KMS-11 (cell line): ENCODE results near the gene PNPLA5.

ENCODE experiments used
- H2AFZ ChIP-seq: fragments of 200-600 bp; sonication (generic); 2 replicates; pipeline ENCODE4 v1.6.1; 2016; ENCODE audit warnings: antibody characterized with exemption, mixed run types, low read depth
- H3K27ac ChIP-seq: fragments of 200-600 bp; sonication (generic); 2 replicates; pipeline ENCODE4 v1.6.1; 2016; ENCODE audit warnings: mild to moderate bottlenecking, mixed run types
- H3K27me3 ChIP-seq: fragments of 200-600 bp; sonication (generic); 2 replicates; pipeline ENCODE4 v1.6.1; 2017; ENCODE audit warnings: mild to moderate bottlenecking, low read depth, mixed run types, moderate library complexity; ENCODE audit not compliant: insufficient read depth
- H3K36me3 ChIP-seq: fragments of 200-600 bp; sonication (generic); 2 replicates; pipeline ENCODE4 v1.6.1; 2017; ENCODE audit warnings: mild to moderate bottlenecking, mixed run types; ENCODE audit not compliant: insufficient read depth
- H3K4me1 ChIP-seq: fragments of 200-600 bp; sonication (generic); 2 replicates; pipeline ENCODE4 v1.6.1; 2016; ENCODE audit warnings: mild to moderate bottlenecking, low read depth, mixed run types; ENCODE audit not compliant: poor library complexity, severe bottlenecking
- H3K4me2 ChIP-seq: fragments of 200-600 bp; sonication (generic); 2 replicates; pipeline ENCODE4 v1.7.0; 2016; ENCODE audit warnings: mild to moderate bottlenecking, mixed run types
- H3K4me3 ChIP-seq: fragments of 200-600 bp; sonication (generic); IDR thresholded peaks from 2 replicates; pipeline ENCODE4 v1.6.1; 2017; ENCODE audit warnings: low read depth, low read length, mixed read lengths; ENCODE audit not compliant: insufficient read depth
- H3K79me2 ChIP-seq: fragments of 200-600 bp; sonication (generic); 2 replicates; pipeline ENCODE4 v1.6.1; 2016; ENCODE audit warnings: low read depth, mixed run types; ENCODE audit not compliant: insufficient read depth
- H3K9ac ChIP-seq: fragments of 200-600 bp; sonication (generic); 2 replicates; pipeline ENCODE4 v1.6.1; 2016; ENCODE audit warnings: mild to moderate bottlenecking, mixed run types
- H4K20me1 ChIP-seq: fragments of 200-600 bp; sonication (generic); 2 replicates; pipeline ENCODE4 v1.6.1; 2016; ENCODE audit warnings: mild to moderate bottlenecking, mixed run types; ENCODE audit not compliant: insufficient read depth
- TF ChIP-seq, protein P1 (sequence below): fragments of 200-600 bp; sonication (generic); conservative IDR thresholded peaks from 2 replicates; pipeline ENCODE4 v1.6.1; 2017; ENCODE audit warnings: low read depth, mild to moderate bottlenecking, antibody characterized with exemption, low read length, moderate library complexity, mixed read lengths

PNPLA5 gene

GRCh38 chr22:43883012-43883661, 8.7 kb downstream of the PNPLA5 start:
- Histone ChIP-seq H3K9ac (no peak overlapping the region), H3K27me3 (peaks cover 2% of the 10 kb centered on the region; the same call in 1 of the 2 replicates), H3K36me3 (no peaks in the 10 kb centered on the region), H4K20me1 (no peaks in the 10 kb centered on the region), H3K4me1 (peaks cover 5% of the 10 kb centered on the region), H3K4me2 (no peak overlapping the region), H3K27ac (no peak overlapping the region), H2AFZ (no peak overlapping the region), H3K4me3 (no peak overlapping the region), H3K79me2 (no peaks in the 10 kb centered on the region)
- TF ChIP-seq, protein P1, sequence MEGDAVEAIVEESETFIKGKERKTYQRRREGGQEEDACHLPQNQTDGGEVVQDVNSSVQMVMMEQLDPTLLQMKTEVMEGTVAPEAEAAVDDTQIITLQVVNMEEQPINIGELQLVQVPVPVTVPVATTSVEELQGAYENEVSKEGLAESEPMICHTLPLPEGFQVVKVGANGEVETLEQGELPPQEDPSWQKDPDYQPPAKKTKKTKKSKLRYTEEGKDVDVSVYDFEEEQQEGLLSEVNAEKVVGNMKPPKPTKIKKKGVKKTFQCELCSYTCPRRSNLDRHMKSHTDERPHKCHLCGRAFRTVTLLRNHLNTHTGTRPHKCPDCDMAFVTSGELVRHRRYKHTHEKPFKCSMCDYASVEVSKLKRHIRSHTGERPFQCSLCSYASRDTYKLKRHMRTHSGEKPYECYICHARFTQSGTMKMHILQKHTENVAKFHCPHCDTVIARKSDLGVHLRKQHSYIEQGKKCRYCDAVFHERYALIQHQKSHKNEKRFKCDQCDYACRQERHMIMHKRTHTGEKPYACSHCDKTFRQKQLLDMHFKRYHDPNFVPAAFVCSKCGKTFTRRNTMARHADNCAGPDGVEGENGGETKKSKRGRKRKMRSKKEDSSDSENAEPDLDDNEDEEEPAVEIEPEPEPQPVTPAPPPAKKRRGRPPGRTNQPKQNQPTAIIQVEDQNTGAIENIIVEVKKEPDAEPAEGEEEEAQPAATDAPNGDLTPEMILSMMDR = peak; percentile 68

DNA sequence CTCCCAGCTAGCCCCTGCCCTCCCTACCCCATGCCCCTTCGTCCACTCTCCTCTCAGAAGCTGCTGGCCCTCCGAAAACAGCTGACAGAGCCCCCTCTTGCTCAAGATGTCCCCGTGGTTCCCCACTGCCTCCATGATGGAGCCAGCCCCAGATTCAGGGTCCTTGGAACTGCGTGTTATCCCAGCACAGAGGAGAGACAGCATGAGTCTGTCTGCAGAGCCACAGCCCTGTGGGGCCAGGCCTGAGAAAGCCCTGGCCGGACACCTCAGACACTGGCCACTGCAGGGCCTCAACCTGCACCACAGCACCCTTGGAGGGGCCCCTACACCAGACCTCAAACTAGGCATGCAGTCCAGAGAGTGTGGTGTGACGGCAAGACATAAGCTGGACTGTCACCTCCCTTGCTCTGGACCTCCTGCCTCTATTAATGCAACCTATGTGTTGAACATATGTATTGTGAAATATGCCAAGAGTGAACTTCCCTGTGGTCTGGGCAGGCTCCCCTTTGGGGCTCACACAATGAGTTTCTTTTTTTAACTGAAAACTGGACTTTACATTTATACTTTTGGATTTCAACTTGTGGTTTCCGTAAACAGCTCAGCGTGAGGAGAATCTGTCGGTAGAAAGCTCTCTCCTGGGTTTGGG, 9.6 kb downstream of the PNPLA5 start:
- Histone ChIP-seq H3K4me1 (peaks cover 5% of the 10 kb centered on the region), H3K27me3 (peaks cover 2% of the 10 kb centered on the region; the same call in 1 of the 2 replicates), H3K9ac (no peak overlapping the region), H3K36me3 (no peaks in the 10 kb centered on the region), H3K79me2 (no peaks in the 10 kb centered on the region), H4K20me1 (no peaks in the 10 kb centered on the region), H3K4me2 (no peak overlapping the region), H3K4me3 (no peak overlapping the region), H3K27ac (no peak overlapping the region), H2AFZ (no peak overlapping the region)
- TF ChIP-seq, protein P1 = no peak

GRCh38 chr22:43881091-43882061, 10.4 kb downstream of the PNPLA5 start:
- no peaks in the 10 kb centered on the region for H4K20me1 ChIP-seq
- H3K36me3 ChIP-seq = no peaks in the 10 kb centered on the region
- H3K27me3 ChIP-seq = peaks cover 4% of the 10 kb centered on the region; the same call in 1 of the 2 replicates
- no peaks in the 10 kb centered on the region for H3K79me2 ChIP-seq
- H3K4me2 ChIP-seq = no peak overlapping the region
- no peak overlapping the region for H3K4me3 ChIP-seq
- H3K9ac ChIP-seq = no peak overlapping the region
- peaks cover 5% of the 10 kb centered on the region for H3K4me1 ChIP-seq
- H2AFZ ChIP-seq = no peak overlapping the region
- no peak overlapping the region for H3K27ac ChIP-seq
- TF ChIP-seq, protein P1 = no peak

GRCh38 chr22:43880541-43880991, 11.2 kb downstream of the PNPLA5 start:
- Histone ChIP-seq H3K36me3 (no peaks in the 10 kb centered on the region), H3K4me3 (no peak overlapping the region), H4K20me1 (no peaks in the 10 kb centered on the region), H3K4me1 (peaks cover 5% of the 10 kb centered on the region), H3K4me2 (no peak overlapping the region), H2AFZ (no peak overlapping the region), H3K27me3 (peaks cover 3% of the 10 kb centered on the region; the same call in 1 of the 2 replicates), H3K79me2 (no peaks in the 10 kb centered on the region), H3K9ac (no peak overlapping the region), H3K27ac (no peak overlapping the region)
- TF ChIP-seq, protein P1 = no peak
